ENCODE data around the gene COL20A1. TPM values are rescaled to one million over a fixed set of nuclear protein-coding genes. Genes with fewer than 3 reads are reported as not detected.

COL20A1 gene
- polyA plus RNA-seq, 2 of the 4 experiments (the other 2 are of a cell fraction), result 0.21 to 0.93 TPM

DNA sequence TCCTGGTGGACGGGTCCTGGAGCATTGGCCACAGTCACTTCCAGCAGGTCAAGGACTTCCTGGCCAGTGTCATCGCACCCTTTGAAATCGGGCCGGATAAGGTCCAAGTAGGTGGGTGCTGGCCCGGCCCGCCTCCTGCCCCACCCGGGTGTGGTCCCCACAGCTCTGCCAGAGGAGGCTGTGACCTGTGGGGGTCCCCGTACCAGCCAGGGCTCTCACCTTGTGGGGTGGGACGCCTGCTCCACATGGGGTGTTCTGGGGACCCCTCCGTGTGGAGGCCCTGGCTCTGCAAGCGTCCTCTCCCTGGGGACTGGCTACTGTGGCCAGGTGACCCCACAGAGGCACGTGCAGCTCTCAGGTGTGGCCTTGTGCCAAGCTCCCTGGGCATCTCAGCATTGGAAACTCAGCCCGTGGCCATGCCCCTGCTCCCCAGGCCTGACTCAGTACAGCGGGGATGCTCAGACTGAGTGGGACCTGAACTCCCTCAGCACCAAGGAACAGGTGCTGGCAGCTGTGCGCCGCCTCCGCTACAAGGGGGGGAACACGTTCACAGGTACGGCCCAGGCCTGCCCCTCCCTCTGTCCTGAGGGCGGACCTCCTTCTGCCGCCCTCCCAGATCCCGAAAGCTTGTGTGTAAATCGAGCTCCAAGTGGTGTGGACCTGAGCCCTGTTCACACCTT lies 14.7 kb downstream of the COL20A1 start:
- H3K27ac ChIP-seq, result no peak overlapping the region
- TF ChIP-seq TFCP2L1 (CRISPR knock-in tag; IDR thresholded peaks at IDR 0.05) (no peak), EP300 (IDR thresholded peaks at IDR 0.05) (no peak), RAD21 (conservative IDR thresholded peaks at IDR 0.05 in 1 of 2, IDR thresholded peaks at IDR 0.05 in 1 of 2) (no peak), RFX5 (IDR thresholded peaks at IDR 0.05) (no peak), CBX2 (IDR thresholded peaks at IDR 0.05; ENCODE audit: borderline replicate concordance, low read depth) (no peak), CHD2 (IDR thresholded peaks at IDR 0.05; ENCODE audit: low read length, partially characterized antibody) (no peak), PHF8 (IDR thresholded peaks at IDR 0.05; ENCODE audit: borderline replicate concordance, low read depth) (no peak), NR3C1 (IDR thresholded peaks at IDR 0.05) (no peak), HOXA7 (CRISPR knock-in tag; IDR thresholded peaks at IDR 0.05) (no peak), ZNF302 (CRISPR knock-in tag; IDR thresholded peaks at IDR 0.05) (no peak)
- TF ChIP-seq, protein P1, sequence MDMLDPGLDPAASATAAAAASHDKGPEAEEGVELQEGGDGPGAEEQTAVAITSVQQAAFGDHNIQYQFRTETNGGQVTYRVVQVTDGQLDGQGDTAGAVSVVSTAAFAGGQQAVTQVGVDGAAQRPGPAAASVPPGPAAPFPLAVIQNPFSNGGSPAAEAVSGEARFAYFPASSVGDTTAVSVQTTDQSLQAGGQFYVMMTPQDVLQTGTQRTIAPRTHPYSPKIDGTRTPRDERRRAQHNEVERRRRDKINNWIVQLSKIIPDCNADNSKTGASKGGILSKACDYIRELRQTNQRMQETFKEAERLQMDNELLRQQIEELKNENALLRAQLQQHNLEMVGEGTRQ (IDR thresholded peaks at IDR 0.05), result no peak
- TF ChIP-seq, protein P2, sequence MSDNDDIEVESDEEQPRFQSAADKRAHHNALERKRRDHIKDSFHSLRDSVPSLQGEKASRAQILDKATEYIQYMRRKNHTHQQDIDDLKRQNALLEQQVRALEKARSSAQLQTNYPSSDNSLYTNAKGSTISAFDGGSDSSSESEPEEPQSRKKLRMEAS (IDR thresholded peaks at IDR 0.05), result no peak
- TF ChIP-seq, protein P3, sequence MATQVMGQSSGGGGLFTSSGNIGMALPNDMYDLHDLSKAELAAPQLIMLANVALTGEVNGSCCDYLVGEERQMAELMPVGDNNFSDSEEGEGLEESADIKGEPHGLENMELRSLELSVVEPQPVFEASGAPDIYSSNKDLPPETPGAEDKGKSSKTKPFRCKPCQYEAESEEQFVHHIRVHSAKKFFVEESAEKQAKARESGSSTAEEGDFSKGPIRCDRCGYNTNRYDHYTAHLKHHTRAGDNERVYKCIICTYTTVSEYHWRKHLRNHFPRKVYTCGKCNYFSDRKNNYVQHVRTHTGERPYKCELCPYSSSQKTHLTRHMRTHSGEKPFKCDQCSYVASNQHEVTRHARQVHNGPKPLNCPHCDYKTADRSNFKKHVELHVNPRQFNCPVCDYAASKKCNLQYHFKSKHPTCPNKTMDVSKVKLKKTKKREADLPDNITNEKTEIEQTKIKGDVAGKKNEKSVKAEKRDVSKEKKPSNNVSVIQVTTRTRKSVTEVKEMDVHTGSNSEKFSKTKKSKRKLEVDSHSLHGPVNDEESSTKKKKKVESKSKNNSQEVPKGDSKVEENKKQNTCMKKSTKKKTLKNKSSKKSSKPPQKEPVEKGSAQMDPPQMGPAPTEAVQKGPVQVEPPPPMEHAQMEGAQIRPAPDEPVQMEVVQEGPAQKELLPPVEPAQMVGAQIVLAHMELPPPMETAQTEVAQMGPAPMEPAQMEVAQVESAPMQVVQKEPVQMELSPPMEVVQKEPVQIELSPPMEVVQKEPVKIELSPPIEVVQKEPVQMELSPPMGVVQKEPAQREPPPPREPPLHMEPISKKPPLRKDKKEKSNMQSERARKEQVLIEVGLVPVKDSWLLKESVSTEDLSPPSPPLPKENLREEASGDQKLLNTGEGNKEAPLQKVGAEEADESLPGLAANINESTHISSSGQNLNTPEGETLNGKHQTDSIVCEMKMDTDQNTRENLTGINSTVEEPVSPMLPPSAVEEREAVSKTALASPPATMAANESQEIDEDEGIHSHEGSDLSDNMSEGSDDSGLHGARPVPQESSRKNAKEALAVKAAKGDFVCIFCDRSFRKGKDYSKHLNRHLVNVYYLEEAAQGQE (IDR thresholded peaks at IDR 0.05), result no peak
- DNase-seq (ENCODE audit: low read depth in 1 of 2, low spot score in 1 of 2) (no peak), FAIRE-seq (no peak), ATAC-seq (no peak)
- no peaks in the 10 kb centered on the region for H3K9me3 ChIP-seq
- no peak overlapping the region for H3K4me2 ChIP-seq
- no peak overlapping the region for H3K4me3 ChIP-seq
- ChIA-PET CTCF (interaction anchor here (1.0 to 5.3 kb wide), 12 partner anchors 11 to 666 kb away, joined by 3 to 139 read pairs (median 18); partner anchors contain the start of genes CHRNA4 and COL20A1), POLR2A (no interaction called here)
- H3K4me1 ChIP-seq, result 0 out of 3 replicates have a peak, but pooled peaks cover 3% of the 10 kb centered on the region
- WGBS (ENCODE audit: missing lambda C conversion rate), result 76% methylated on average over 10 of the region's 23 CpGs

DNA sequence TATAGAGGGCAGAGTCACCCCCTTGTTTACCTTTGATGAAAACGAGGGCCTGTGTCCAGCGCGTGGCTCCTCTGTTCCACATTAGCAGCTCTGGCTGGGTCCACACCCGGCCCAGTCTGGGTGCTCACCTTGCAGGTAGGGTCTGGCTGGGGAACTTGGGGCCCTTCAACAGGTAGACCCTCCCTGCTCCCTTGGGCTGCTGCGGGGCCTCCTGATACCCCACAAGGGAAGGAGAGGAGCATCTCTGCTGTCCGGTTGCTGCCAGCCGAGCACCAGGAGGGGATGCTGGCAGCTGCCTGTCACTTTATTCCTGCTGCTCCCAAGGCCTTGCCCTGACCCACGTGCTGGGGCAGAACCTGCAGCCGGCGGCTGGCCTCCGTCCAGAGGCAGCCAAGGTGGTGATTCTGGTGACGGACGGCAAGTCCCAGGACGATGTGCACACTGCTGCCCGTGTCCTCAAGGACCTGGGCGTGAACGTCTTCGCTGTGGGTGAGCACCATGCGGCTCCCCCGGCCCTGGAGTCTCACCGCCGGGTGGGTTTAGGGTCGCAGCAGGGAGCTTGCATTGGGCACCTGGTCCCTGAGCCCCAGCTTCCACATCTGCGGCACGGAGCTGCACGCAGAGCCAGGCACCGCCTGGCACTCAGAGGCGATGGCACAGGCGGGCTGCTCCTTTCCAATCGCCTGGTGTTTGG lies 15.4 kb downstream of the COL20A1 start:
- H3K4me2 ChIP-seq, result no peak overlapping the region
- DNase-seq (ENCODE audit: low read depth in 1 of 2, low spot score in 1 of 2) (no peak), FAIRE-seq (no peak), ATAC-seq (no peak)
- H3K4me3 ChIP-seq, result no peak overlapping the region
- 71% methylated on average over 10 of the region's 30 CpGs for WGBS (ENCODE audit: missing lambda C conversion rate)
- POLR2A ChIA-PET, result interaction anchor here (0.6 kb wide), 1 partner anchor 12 kb away, joined by 5 read pairs; no protein-coding TSS in a partner anchor
- H3K27ac ChIP-seq, result no peak overlapping the region
- CTCF ChIA-PET, result interaction anchor here (0.6 to 5.3 kb wide), 25 partner anchors 10 to 665 kb away, joined by 3 to 139 read pairs (median 9); partner anchors contain the start of genes CHRNA4 and COL20A1
- TF ChIP-seq, protein P4, sequence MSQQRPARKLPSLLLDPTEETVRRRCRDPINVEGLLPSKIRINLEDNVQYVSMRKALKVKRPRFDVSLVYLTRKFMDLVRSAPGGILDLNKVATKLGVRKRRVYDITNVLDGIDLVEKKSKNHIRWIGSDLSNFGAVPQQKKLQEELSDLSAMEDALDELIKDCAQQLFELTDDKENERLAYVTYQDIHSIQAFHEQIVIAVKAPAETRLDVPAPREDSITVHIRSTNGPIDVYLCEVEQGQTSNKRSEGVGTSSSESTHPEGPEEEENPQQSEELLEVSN (IDR thresholded peaks at IDR 0.05; ENCODE audit: borderline replicate concordance, low read depth), result no peak
- TF ChIP-seq CHD2 (IDR thresholded peaks at IDR 0.05; ENCODE audit: low read length, partially characterized antibody) (no peak), ZC3H11A (IDR thresholded peaks at IDR 0.05) (no peak), RARB (CRISPR knock-in tag; IDR thresholded peaks at IDR 0.05) (no peak), HOXA7 (CRISPR knock-in tag; IDR thresholded peaks at IDR 0.05) (no peak), EHF (CRISPR knock-in tag; IDR thresholded peaks at IDR 0.05) (no peak), CBX2 (IDR thresholded peaks at IDR 0.05; ENCODE audit: borderline replicate concordance, low read depth) (no peak), EP300 (IDR thresholded peaks at IDR 0.05) (no peak), ZSCAN20 (CRISPR knock-in tag; IDR thresholded peaks at IDR 0.05) (no peak), ZNF302 (CRISPR knock-in tag; IDR thresholded peaks at IDR 0.05) (no peak), FOSB (CRISPR knock-in tag; IDR thresholded peaks at IDR 0.05) (no peak), RAD21 (conservative IDR thresholded peaks at IDR 0.05 in 1 of 2, IDR thresholded peaks at IDR 0.05 in 1 of 2) (no peak), JUN (IDR thresholded peaks at IDR 0.05) (no peak), POLR2A (IDR thresholded peaks at IDR 0.05; ENCODE audit: low read length) (no peak), NFE2L2 (conservative IDR thresholded peaks at IDR 0.05; ENCODE audit: low read length) (no peak)
- TF ChIP-seq, protein P5, sequence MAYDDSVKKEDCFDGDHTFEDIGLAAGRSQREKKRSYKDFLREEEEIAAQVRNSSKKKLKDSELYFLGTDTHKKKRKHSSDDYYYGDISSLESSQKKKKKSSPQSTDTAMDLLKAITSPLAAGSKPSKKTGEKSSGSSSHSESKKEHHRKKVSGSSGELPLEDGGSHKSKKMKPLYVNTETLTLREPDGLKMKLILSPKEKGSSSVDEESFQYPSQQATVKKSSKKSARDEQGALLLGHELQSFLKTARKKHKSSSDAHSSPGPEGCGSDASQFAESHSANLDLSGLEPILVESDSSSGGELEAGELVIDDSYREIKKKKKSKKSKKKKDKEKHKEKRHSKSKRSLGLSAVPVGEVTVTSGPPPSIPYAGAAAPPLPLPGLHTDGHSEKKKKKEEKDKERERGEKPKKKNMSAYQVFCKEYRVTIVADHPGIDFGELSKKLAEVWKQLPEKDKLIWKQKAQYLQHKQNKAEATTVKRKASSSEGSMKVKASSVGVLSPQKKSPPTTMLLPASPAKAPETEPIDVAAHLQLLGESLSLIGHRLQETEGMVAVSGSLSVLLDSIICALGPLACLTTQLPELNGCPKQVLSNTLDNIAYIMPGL (CRISPR knock-in tag; IDR thresholded peaks at IDR 0.05; ENCODE audit: borderline replicate concordance), result no peak
- H3K9me3 ChIP-seq, result no peaks in the 10 kb centered on the region
- 0 out of 3 replicates have a peak, but pooled peaks cover 3% of the 10 kb centered on the region for H3K4me1 ChIP-seq

Data from A549 (cell line).